Measurements from ENCODE around the gene SNX24.

Gene SNX24

DNA sequence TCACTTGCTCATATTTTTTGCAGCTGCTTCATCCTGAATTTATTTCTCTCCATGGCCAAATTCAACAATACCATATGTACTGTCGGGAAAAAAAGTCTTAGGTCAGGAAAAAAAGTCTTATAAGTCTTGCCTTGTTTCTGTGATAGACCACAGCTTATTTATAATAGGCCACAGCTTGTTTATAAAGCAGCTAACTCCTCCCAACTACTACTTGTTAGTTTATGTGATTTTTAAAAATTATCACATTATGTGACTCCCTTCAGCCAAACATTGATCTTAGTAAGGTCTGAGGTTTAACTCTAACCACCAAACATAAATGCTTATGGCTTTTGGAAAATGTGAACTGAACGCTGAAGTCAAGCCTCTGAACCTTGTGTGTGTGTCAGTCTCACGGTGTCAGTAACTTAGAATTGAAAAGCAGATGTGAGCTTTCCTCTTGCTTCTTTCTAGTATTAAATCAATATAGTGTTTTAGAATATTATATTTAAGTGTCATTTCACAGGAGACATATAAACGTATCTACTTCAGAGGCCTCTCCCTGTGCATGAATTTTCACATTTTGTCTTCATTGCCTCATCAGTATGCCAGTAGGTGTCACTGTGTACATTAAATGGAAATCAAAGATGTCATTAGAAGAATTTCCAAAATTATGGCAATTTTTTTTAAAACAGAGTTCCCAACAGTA is 51.3 kb downstream of the SNX24 start:
- TF ChIP-seq, protein P1, sequence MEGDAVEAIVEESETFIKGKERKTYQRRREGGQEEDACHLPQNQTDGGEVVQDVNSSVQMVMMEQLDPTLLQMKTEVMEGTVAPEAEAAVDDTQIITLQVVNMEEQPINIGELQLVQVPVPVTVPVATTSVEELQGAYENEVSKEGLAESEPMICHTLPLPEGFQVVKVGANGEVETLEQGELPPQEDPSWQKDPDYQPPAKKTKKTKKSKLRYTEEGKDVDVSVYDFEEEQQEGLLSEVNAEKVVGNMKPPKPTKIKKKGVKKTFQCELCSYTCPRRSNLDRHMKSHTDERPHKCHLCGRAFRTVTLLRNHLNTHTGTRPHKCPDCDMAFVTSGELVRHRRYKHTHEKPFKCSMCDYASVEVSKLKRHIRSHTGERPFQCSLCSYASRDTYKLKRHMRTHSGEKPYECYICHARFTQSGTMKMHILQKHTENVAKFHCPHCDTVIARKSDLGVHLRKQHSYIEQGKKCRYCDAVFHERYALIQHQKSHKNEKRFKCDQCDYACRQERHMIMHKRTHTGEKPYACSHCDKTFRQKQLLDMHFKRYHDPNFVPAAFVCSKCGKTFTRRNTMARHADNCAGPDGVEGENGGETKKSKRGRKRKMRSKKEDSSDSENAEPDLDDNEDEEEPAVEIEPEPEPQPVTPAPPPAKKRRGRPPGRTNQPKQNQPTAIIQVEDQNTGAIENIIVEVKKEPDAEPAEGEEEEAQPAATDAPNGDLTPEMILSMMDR (IDR thresholded peaks at IDR 0.05; ENCODE audit: low read depth, low read length, missing control alignments) = peak; percentile 46
- H3K4me3 ChIP-seq (replicated peaks; ENCODE audit: low read depth, low read length) = no peak overlapping the region
- DNase-seq (ENCODE audit: extremely low read depth, low read depth) = peak; percentile 19

DNA sequence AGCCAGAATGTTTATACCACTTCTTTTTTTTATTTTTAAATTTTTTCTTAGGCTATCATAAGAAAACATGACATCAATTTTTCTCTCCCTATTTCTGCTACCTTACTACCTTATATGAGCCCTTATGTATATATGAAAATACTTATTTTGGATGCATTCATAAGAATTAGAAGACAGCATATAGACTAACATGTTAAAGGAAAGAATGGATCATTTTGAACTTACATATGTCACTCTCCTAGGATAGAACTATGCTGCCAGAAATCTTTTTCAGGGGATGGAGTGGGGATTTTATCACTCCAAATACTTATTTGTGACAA is 51.8 kb downstream of the SNX24 start:
- H3K4me3 ChIP-seq (replicated peaks; ENCODE audit: low read depth, low read length) = no peak overlapping the region
- TF ChIP-seq, protein P1 (IDR thresholded peaks at IDR 0.05; ENCODE audit: low read depth, low read length, missing control alignments) = no peak
- DNase-seq (ENCODE audit: extremely low read depth, low read depth) = no peak

DNA sequence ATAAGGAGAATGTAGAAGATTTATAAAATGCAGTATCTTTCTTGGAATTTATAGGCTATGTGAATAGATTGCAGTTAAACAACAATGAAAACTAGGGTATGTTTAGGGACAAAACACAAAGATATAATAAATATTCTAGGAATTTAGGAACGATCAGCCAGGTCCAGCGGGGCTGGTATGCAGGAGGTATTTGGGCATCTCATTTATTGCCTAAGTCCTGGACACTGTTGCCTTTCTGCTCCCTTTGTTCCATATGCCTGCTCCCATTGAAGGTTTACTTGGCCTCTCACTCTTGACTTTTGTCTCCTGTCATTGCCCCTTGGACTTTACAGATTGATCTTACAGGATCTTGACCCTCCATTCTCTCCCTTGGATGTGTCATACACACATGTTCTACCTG is 55.9 kb downstream of the SNX24 start:
- TF ChIP-seq, protein P1 (IDR thresholded peaks at IDR 0.05; ENCODE audit: low read depth, low read length, missing control alignments) = no peak
- DNase-seq (ENCODE audit: extremely low read depth, low read depth) = no peak
- H3K4me3 ChIP-seq (replicated peaks; ENCODE audit: low read depth, low read length) = no peak overlapping the region

DNA sequence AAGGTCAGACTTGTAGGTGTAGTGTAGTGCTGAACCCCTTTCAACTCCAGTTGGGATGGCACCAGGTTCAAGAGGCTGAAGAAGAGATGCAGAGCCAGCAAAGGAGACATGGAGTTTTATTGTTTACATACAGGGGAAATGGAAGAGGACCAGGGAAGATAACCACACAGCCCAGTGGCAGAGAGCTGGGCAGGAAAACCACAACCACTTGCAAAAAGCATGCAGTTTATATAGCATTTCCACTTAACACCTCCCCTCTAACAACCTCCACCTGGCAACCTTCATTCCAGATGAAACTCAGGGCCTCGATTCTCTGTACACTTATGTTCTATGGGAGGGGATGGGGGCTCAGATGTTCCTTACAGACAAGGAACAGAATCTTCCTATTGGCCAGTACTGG is 56.9 kb downstream of the SNX24 start:
- H3K4me3 ChIP-seq (replicated peaks; ENCODE audit: low read depth, low read length) = no peak overlapping the region
- TF ChIP-seq, protein P1 (IDR thresholded peaks at IDR 0.05; ENCODE audit: low read depth, low read length, missing control alignments) = no peak
- no peak for DNase-seq (ENCODE audit: extremely low read depth, low read depth)

DNA sequence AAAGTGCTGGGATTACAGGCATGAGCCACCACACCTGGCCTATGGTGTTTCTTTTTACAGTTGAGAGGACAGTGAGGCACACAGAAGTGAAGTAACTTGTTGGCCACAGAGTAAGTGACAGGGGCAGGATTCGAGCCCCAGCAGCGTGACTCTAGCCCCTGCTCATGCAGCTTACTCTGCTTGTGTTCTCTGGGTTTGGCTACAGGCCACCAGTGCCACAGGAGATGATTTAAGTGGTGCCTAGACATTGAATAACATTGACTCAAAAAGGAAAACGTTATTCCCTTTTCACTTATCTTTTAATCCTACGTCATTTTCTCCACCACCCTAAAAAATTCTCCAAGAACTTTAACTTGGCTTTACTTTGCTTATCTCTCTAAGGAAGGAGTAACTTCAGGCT is 61.4 kb downstream of the SNX24 start:
- no peak overlapping the region for H3K4me3 ChIP-seq (replicated peaks; ENCODE audit: low read depth, low read length)
- TF ChIP-seq, protein P1 (IDR thresholded peaks at IDR 0.05; ENCODE audit: low read depth, low read length, missing control alignments) = no peak
- DNase-seq (ENCODE audit: extremely low read depth, low read depth) = no peak

DNA sequence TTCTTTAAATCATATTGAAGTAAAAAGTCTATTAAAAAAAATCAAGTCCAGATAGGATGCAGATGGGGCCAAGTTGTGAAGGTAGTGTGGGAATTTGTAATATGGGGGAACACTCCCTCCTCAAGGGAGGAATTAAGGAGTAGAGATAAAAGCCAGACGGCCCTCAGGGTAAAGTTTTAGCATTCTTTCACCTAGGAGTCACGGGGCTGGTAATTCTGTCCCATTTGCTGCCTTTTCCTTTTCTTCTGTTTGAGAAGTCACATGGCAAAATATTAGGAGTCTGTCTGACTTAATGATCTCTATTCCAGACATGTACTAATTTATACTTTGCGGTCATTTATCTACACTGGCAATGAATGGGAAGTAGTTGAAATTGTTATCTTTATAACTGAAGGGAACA is 61.9 kb downstream of the SNX24 start:
- peak; percentile 10 for DNase-seq (ENCODE audit: extremely low read depth, low read depth)
- TF ChIP-seq, protein P1 (IDR thresholded peaks at IDR 0.05; ENCODE audit: low read depth, low read length, missing control alignments) = no peak
- no peak overlapping the region for H3K4me3 ChIP-seq (replicated peaks; ENCODE audit: low read depth, low read length)

DNA sequence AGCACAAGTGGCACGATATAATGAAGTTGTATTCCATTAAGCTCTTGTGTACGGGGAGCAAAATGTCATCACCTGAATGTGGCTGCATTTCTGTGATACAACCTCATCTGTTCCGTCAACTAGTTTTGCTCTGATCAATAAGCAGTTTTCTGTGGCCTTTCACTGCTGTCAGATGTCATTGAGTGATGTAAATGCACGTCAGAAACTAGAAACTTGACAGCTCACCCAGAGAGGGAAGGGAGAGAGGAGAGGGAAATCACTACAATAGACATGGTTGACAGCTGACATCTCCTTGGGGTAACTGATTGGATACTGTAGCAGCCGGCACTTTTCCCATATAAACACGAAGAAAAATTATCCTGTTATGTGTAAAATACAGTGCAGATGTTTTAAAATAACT is 62.7 kb downstream of the SNX24 start:
- DNase-seq (ENCODE audit: extremely low read depth, low read depth) = no peak
- TF ChIP-seq, protein P1 (IDR thresholded peaks at IDR 0.05; ENCODE audit: low read depth, low read length, missing control alignments) = no peak
- no peak overlapping the region for H3K4me3 ChIP-seq (replicated peaks; ENCODE audit: low read depth, low read length)

Data from HFF-Myc (cell line).